GM04504 (cell line): Measurements from ENCODE around the gene LMOD3.

ENCODE experiments used
- DNase-seq: peaks from one replicate; pipeline ENCODE4 v3.0.0-alpha.2; 2012; ENCODE audit warnings: low read depth

The LMOD3 gene

GRCh38 chr3:69122403-69122802 lies at the start of gene LMOD3:
Gene LMOD3 (minus strand): TSS chr3:69122595. CDS start chr3:69122386, 209 bp downstream.
- no peak for DNase-seq

- DNase-seq, result no peak
Observed at GRCh38 chr3:69172058-69172457, 49.7 kb upstream of the LMOD3 start.

- DNase-seq, result no peak
Observed at GRCh38 chr3:69166446-69166845, 44.1 kb upstream of the LMOD3 start.

- DNase-seq, result no peak
Observed at GRCh38 chr3:69165744-69166143, 43.3 kb upstream of the LMOD3 start.

- no peak for DNase-seq
Observed at GRCh38 chr3:69164296-69164695, 41.9 kb upstream of the LMOD3 start.

GRCh38 chr3:69162308-69162980 lies 40.0 kb upstream of the LMOD3 start:
- no peak for DNase-seq

- peak; percentile 22 for DNase-seq
Observed at GRCh38 chr3:69161587-69162307, 39.4 kb upstream of the LMOD3 start.

- DNase-seq, result no peak
Observed at GRCh38 chr3:69160525-69160924, 38.1 kb upstream of the LMOD3 start.

GRCh38 chr3:69160107-69160506 lies 37.7 kb upstream of the LMOD3 start:
- DNase-seq, result no peak

- no peak for DNase-seq
Observed at GRCh38 chr3:69149586-69149985, 27.2 kb upstream of the LMOD3 start.

GRCh38 chr3:69145688-69146087 lies 23.3 kb upstream of the LMOD3 start:
- no peak for DNase-seq

GRCh38 chr3:69144631-69145245 lies 22.3 kb upstream of the LMOD3 start:
- DNase-seq, result no peak

GRCh38 chr3:69143612-69144011 lies 21.2 kb upstream of the LMOD3 start:
- no peak for DNase-seq

- DNase-seq, result no peak
Observed at GRCh38 chr3:69142797-69143454, 20.5 kb upstream of the LMOD3 start.

GRCh38 chr3:69142090-69142489 lies 19.7 kb upstream of the LMOD3 start:
- no peak for DNase-seq

- no peak for DNase-seq
Observed at GRCh38 chr3:69141313-69141712, 18.9 kb upstream of the LMOD3 start.

- no peak for DNase-seq
Observed at GRCh38 chr3:69137412-69137811, 15.0 kb upstream of the LMOD3 start.

- no peak for DNase-seq
Observed at GRCh38 chr3:69137005-69137404, 14.6 kb upstream of the LMOD3 start.

GRCh38 chr3:69130689-69131088 lies 8.3 kb upstream of the LMOD3 start:
- no peak for DNase-seq

- DNase-seq, result peak; percentile 47
Observed at GRCh38 chr3:69129531-69129930, 7.1 kb upstream of the LMOD3 start.

- no peak for DNase-seq
Observed at GRCh38 chr3:69128509-69128908, 6.1 kb upstream of the LMOD3 start.

GRCh38 chr3:69126999-69127398 lies 4.6 kb upstream of the LMOD3 start:
- no peak for DNase-seq

- DNase-seq, result no peak
Observed at GRCh38 chr3:69126216-69126615, 3.8 kb upstream of the LMOD3 start.
